H4 (cell line): ENCODE measurements around the gene MYPN. TPM values are rescaled to one million over a fixed set of nuclear protein-coding genes. Genes with fewer than 3 reads are reported as not detected.
"Not testable (repeated sequence)": the region's sequence is repeated elsewhere in the genome, so short reads cannot be mapped to it uniquely, and the experiment has no call there.

ENCODE experiments used
- DNase-seq: peaks from one replicate; pipeline ENCODE4 v3.0.0-alpha.2; 2015; ENCODE audit warnings: low spot score
- total RNA-seq: library from RNA; depleted of rRNA; stranded (reverse); fragments of >200 nt; shearing (Covaris generic); gene quantifications from 2 replicates; pipeline ENCODE4 v1.2.3, GENCODE V29; 2014

The MYPN gene
- total RNA-seq, 1 experiment from 2014 or later: 3.8 TPM

GRCh38 chr10:68172324-68172723 is 63.0 kb downstream of the MYPN start:
- DNase-seq: no peak

GRCh38 chr10:68175949-68176348 is 66.7 kb downstream of the MYPN start:
- no peak for DNase-seq

GRCh38 chr10:68176797-68177196 is 67.5 kb downstream of the MYPN start:
- DNase-seq: no peak

DNA sequence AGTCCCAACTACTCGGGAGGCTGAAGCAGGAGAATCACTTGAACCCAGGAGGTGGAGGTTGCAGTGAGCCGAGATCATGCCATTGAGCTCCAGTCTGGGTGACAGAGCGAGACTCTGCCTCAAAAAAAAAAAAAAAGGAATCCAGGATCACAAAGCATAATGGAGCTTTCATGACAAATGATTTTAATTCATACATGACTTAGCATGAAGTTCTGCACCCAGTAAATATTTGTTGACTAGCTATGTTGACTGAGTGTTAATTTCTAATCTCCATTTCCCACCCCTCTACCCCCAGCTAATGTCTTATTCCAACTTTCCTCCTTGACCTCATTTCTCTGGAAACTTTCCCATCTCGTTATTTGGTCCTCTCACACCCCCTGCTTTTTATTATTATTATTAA is 69.3 kb downstream of the MYPN start:
- no peak for DNase-seq

- DNase-seq: no peak
Measured at GRCh38 chr10:68179016-68179415, 69.7 kb downstream of the MYPN start.

DNA sequence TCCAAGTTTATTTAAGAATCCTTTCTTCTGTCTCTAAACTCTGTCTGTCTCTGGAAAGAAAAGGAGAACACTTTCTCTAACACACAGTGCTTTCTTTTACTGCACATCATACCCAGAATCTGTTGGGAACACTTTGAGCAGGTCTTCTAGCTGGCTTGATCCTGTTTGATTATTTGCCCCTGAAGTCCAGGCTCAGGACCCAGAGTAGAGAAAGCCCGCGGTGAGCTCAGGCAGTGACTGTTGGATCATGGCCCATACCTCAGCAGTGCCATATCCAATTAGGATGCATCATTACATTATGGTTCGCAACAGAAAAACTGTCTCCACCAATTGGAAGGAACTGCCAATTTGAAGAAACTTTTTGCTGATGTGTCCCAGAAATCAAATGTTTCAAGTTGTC is 71.2 kb downstream of the MYPN start:
- DNase-seq: no peak

- no peak for DNase-seq
Measured at GRCh38 chr10:68184546-68184945, 75.3 kb downstream of the MYPN start.

DNA sequence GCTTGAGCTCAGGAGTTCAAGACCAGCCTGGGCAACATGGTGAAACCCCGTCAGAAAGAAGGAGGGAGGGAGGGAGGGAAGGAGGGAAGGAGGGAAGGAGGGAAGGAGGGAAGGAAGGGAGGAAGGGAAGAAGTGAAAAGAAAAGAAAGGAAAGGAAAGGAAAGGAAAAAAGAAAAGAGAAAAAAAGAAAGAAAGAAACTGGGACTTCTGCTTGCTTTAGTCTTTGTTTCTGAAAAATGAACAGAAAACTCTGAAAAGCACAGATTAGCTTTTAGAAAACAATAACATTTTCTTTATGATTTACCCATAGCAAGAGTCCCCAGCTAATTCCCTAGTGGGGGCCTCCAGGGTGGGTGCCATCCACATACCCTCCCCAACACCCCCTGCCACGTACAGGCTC is 75.8 kb downstream of the MYPN start:
- no peak for DNase-seq

GRCh38 chr10:68188835-68189234 is 79.5 kb downstream of the MYPN start:
- no peak for DNase-seq

DNA sequence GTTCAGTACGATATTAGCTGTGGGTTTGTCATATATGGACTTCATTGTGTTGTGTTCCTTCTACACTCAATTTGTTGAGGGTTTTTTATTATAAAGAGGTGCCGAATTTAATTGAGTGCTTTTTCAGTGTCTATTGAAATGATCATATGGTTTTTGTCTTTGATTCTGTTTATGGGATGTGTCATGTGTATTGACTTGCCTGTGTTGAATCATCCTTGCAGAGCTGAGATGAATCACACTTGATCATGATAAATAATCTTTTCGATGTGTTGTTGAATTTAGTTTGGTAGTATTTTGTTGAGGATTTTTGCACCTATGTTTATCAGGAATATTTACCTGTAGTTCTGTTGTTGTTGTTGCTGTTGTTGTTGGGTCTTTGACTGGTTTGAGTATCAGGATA is 82.8 kb downstream of the MYPN start:
- DNase-seq: no peak

- no peak for DNase-seq
Measured at GRCh38 chr10:68194290-68194689, 85.0 kb downstream of the MYPN start.

DNA sequence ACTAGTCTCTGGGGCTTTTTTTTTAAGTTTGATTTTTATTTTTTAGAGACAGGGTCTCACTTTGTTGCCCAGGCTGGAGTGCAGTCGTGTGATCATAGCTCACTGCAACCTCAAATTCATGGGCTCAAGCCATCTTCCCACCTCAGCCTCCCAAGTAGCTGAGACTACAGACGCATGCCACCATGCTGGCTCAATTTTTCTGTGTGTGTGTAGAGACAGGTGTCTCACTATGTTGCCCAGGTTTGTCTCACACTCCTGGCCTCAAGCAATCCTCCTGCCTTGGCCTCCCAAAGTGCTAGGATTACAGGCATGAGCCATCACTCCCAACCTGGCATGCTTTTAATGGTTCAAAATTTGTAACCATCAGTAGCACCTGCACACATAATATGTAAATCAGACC is 86.5 kb downstream of the MYPN start:
- DNase-seq: not testable (repeated sequence)

GRCh38 chr10:68196701-68197100 is 87.4 kb downstream of the MYPN start:
- no peak for DNase-seq

GRCh38 chr10:68202960-68203353 is 93.7 kb downstream of the MYPN start:
- no peak for DNase-seq

DNA sequence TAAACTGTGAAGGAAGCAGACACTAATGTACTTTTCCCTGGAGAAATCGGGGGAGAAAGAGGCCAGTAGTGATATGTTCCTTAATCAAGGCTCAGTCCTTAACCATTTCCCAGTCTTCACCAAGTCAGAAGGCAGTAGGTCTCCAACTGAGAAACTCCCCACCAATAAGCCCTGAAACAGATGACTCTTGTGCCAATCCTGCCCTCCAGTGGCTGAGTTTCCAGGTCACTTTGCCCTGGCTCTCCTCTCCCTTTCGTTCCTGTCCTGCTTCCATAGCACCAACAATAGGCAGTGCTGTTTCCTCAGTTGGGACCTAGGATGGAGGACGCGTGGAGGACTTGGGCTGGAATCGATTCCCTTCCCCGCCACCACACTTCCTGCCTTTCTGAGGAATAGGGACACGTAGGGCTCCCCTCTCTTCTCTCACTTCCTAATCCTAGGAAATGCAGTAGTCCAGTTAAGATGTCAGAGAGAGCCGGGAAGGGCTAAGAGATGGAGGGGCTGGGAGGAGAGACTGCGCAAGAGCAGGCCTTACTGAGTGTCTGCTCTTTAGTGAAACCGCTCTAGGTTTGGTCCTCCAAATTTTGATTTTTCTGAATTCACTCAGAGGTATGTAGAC is 99.2 kb downstream of the MYPN start:
- DNase-seq: peak; percentile 67

- DNase-seq: no peak
Measured at GRCh38 chr10:68211669-68212068, 102.4 kb downstream of the MYPN start.

- no peak for DNase-seq
Measured at GRCh38 chr10:68212721-68213352, 103.5 kb downstream of the MYPN start.

- no peak for DNase-seq
Measured at GRCh38 chr10:68218786-68219185, 109.5 kb downstream of the MYPN start.

DNA sequence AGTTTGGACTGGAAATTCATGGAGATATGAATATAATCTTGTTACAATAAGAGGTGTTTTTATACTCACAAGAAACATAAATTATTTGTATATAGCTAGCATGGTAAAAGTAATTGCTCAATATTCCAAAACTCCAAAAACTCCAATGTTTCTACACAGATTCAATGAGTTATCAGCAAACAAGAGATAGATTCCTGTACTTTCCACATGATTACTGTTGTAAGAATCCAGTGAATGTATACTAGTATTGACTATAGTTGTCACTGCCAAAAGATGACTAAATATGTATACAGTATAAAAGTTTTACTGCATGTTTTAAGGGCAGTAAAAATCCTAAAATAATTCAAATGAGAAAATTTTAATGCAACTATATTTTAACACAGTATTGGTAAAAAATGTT is 111.9 kb downstream of the MYPN start:
- no peak for DNase-seq

DNA sequence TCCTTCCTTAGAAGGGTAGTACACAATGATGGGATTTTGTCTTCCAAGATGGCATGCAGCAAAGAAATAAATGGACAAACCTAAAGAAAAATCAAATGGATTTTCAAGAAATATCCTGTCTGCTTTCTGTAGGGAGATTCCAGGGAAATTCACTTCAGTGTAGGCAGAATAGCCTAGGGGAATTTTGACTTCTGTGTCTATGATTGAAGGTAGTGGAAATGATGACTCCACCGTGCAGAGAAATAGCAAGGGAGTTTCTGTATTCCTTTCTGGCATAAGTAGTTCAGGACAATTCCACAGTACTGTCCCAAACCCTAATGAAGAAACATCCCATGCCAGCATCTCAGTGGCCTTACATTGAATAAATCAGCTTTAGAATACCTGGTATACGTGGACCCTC is 113.1 kb downstream of the MYPN start:
- no peak for DNase-seq

- DNase-seq: no peak
Measured at GRCh38 chr10:68223535-68224165, 114.4 kb downstream of the MYPN start.

DNA sequence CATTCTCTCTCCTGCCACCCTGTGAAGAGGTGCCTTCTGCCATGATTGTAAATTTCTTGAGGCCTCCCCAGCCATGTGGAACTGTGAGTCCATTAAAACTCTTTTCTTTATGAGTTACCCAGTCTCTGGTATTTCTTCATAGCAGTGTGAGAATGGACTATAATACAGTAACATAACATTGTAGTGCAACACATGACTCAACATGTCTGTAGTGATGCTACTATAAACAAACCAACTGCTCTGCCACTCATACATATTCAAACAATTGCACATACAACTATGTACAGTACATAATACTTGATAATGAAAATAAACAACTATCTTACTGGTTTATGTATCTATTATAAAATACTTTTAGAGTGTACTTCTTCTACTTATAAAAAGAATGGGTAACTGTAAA is 115.5 kb downstream of the MYPN start:
- no peak for DNase-seq

GRCh38 chr10:68230268-68230667 is 121.0 kb downstream of the MYPN start:
- DNase-seq: no peak
